WTC11 (cell line): ENCODE measurements around the gene RSRC1. TPM values are rescaled to one million over a fixed set of nuclear protein-coding genes. Genes with fewer than 3 reads are reported as not detected.
A peak's percentile ranks its signal among the peaks of the same experiment; 100 is the strongest.
"Not testable (repeated sequence)": the region's sequence is repeated elsewhere in the genome, so short reads cannot be mapped to it uniquely, and the experiment has no call there.

Source experiments
- ATAC-seq: fragments of 200-7000 bp; cut with Tn5 transposase; 2 replicates; pipeline ENCODE4 v1.10.0; 2021; ENCODE audit warnings: mild to moderate bottlenecking, moderate library complexity
- CTCF ChIA-PET: fragments of 300-600 bp; sonication (Branson Sonifier 250); formaldehyde crosslinking; loops from one replicate; lab custom pipeline; 2021; ENCODE audit warnings: antibody characterized with exemption; lab: Charles Lee
- POLR2A ChIA-PET: fragments of 350-600 bp; sonication (Branson Sonifier 250); formaldehyde crosslinking; loops from one replicate; lab custom pipeline; 2021; ENCODE audit warnings: antibody characterized with exemption; lab: Charles Lee
- DNase-seq: peaks from one replicate; pipeline ENCODE4 v3.0.0; 2021; ENCODE audit warnings: low spot score
- H3K27ac Mint-ChIP-seq: 2 replicates; pipeline ENCODE4 v1.8.0; 2021; ENCODE audit warnings: mixed read lengths
- H3K27me3 Mint-ChIP-seq: 2 replicates; pipeline ENCODE4 v1.8.0; 2021; ENCODE audit warnings: low read depth, mild to moderate bottlenecking, moderate library complexity, mixed read lengths
- H3K36me3 Mint-ChIP-seq: 2 replicates; pipeline ENCODE4 v1.8.0; 2021; ENCODE audit warnings: mixed read lengths
- H3K4me1 Mint-ChIP-seq: 2 replicates; pipeline ENCODE4 v1.8.0; 2022; ENCODE audit warnings: mixed read lengths
- H3K4me3 Mint-ChIP-seq: 2 replicates; pipeline ENCODE4 v1.8.0; 2021; ENCODE audit warnings: mild to moderate bottlenecking, moderate library complexity, mixed read lengths
- H3K9me3 Mint-ChIP-seq: 2 replicates; pipeline ENCODE4 v1.8.0; 2021; ENCODE audit warnings: mixed read lengths
- CBFB ChIP-seq: sonication (generic); formaldehyde crosslinking; IDR thresholded peaks from 2 replicates; pipeline ENCODE4 v1.8.1; 2022; ENCODE audit warnings: mild to moderate bottlenecking, low read depth, missing genetic modification reagents
- EMX1 ChIP-seq: fragments of 250-450 bp; sonication (Bioruptor Pico); IDR thresholded peaks from 2 replicates; pipeline ENCODE4 v1.8.0; 2021; ENCODE audit warnings: mild to moderate bottlenecking
- FOXP1 ChIP-seq: sonication (generic); formaldehyde crosslinking; IDR thresholded peaks from 2 replicates; pipeline ENCODE4 v1.8.0; 2022; ENCODE audit warnings: missing genetic modification reagents, mild to moderate bottlenecking, moderate library complexity, borderline replicate concordance
- GRHL2 ChIP-seq: fragments of 250-450 bp; sonication (Bioruptor Pico); IDR thresholded peaks from 2 replicates; pipeline ENCODE4 v1.8.0; 2022; ENCODE audit warnings: mild to moderate bottlenecking, moderate library complexity; ENCODE audit not compliant: insufficient replicate concordance, severe bottlenecking
- MYBL2 ChIP-seq: sonication (generic); formaldehyde crosslinking; IDR thresholded peaks from 2 replicates; pipeline ENCODE4 v1.8.1; 2023; ENCODE audit warnings: mild to moderate bottlenecking, moderate library complexity, missing genetic modification reagents
- NR3C1 ChIP-seq: sonication (generic); formaldehyde crosslinking; conservative IDR thresholded peaks from 2 replicates; pipeline ENCODE4 v1.8.1; 2023; ENCODE audit warnings: low read depth, mild to moderate bottlenecking, missing genetic modification reagents
- SMAD4 ChIP-seq: sonication (generic); formaldehyde crosslinking; IDR thresholded peaks from 2 replicates; pipeline ENCODE4 v1.8.0; 2022; ENCODE audit warnings: mild to moderate bottlenecking, missing genetic modification reagents
- ZBTB21 ChIP-seq: sonication (generic); formaldehyde crosslinking; IDR thresholded peaks from 2 replicates; pipeline ENCODE4 v1.8.1; 2023; ENCODE audit warnings: mild to moderate bottlenecking, missing genetic modification reagents, borderline replicate concordance
- ZNF138 ChIP-seq: sonication (generic); formaldehyde crosslinking; conservative IDR thresholded peaks from 2 replicates; pipeline ENCODE4 v1.8.1; 2022; ENCODE audit warnings: mild to moderate bottlenecking, moderate library complexity, missing genetic modification reagents
- ZNF232 ChIP-seq: sonication (generic); formaldehyde crosslinking; IDR thresholded peaks from 2 replicates; pipeline ENCODE4 v1.8.0; 2022; ENCODE audit warnings: mild to moderate bottlenecking, missing genetic modification reagents
- total RNA-seq: library from RNA; stranded (reverse); gene quantifications from 3 replicates; pipeline ENCODE4 v1.2.3, GENCODE V29; 2021
- TF ChIP-seq, protein P1 (sequence below): sonication (generic); formaldehyde crosslinking; IDR thresholded peaks from 2 replicates; pipeline ENCODE4 v1.8.0; 2022; ENCODE audit warnings: missing genetic modification reagents
- TF ChIP-seq, protein P2 (sequence below): fragments of 250-450 bp; sonication (Bioruptor Pico); IDR thresholded peaks from 2 replicates; pipeline ENCODE4 v1.9.0; 2021; ENCODE audit warnings: mild to moderate bottlenecking
- TF ChIP-seq, protein P3 (sequence below): fragments of 200-600 bp; IDR thresholded peaks from 2 replicates; pipeline ENCODE4 v1.8.0; 2022; ENCODE audit warnings: antibody characterized with exemption
- TF ChIP-seq, protein P4 (sequence below): sonication (generic); formaldehyde crosslinking; IDR thresholded peaks from 2 replicates; pipeline ENCODE4 v1.8.0; 2022; ENCODE audit warnings: mild to moderate bottlenecking, missing genetic modification reagents

Gene RSRC1
- total RNA-seq, 1 experiment from 2014 or later = 21.3 TPM

DNA sequence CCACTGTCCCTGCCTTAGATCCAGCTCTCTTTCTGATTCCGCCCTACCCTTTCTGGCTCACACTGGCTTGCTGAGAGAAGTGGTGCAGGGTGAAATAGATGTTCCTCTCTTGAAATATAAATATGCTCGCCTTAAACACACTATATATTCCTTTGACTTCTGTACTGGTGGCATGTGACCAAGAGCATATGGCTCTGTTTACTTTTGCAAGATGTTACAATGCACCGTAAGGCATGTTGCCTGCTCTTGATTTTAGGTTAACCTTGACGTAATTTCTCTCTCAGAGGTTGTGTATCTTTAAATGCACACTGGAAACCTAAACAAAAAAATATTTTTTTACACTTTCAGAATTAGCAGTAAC lies 749 bp downstream of the RSRC1 start (continued):
- TF ChIP-seq, protein P1, sequence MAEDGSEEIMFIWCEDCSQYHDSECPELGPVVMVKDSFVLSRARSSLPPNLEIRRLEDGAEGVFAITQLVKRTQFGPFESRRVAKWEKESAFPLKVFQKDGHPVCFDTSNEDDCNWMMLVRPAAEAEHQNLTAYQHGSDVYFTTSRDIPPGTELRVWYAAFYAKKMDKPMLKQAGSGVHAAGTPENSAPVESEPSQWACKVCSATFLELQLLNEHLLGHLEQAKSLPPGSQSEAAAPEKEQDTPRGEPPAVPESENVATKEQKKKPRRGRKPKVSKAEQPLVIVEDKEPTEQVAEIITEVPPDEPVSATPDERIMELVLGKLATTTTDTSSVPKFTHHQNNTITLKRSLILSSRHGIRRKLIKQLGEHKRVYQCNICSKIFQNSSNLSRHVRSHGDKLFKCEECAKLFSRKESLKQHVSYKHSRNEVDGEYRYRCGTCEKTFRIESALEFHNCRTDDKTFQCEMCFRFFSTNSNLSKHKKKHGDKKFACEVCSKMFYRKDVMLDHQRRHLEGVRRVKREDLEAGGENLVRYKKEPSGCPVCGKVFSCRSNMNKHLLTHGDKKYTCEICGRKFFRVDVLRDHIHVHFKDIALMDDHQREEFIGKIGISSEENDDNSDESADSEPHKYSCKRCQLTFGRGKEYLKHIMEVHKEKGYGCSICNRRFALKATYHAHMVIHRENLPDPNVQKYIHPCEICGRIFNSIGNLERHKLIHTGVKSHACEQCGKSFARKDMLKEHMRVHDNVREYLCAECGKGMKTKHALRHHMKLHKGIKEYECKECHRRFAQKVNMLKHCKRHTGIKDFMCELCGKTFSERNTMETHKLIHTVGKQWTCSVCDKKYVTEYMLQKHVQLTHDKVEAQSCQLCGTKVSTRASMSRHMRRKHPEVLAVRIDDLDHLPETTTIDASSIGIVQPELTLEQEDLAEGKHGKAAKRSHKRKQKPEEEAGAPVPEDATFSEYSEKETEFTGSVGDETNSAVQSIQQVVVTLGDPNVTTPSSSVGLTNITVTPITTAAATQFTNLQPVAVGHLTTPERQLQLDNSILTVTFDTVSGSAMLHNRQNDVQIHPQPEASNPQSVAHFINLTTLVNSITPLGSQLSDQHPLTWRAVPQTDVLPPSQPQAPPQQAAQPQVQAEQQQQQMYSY (CRISPR knock-in tag) = no peak
- TF ChIP-seq, protein P2, sequence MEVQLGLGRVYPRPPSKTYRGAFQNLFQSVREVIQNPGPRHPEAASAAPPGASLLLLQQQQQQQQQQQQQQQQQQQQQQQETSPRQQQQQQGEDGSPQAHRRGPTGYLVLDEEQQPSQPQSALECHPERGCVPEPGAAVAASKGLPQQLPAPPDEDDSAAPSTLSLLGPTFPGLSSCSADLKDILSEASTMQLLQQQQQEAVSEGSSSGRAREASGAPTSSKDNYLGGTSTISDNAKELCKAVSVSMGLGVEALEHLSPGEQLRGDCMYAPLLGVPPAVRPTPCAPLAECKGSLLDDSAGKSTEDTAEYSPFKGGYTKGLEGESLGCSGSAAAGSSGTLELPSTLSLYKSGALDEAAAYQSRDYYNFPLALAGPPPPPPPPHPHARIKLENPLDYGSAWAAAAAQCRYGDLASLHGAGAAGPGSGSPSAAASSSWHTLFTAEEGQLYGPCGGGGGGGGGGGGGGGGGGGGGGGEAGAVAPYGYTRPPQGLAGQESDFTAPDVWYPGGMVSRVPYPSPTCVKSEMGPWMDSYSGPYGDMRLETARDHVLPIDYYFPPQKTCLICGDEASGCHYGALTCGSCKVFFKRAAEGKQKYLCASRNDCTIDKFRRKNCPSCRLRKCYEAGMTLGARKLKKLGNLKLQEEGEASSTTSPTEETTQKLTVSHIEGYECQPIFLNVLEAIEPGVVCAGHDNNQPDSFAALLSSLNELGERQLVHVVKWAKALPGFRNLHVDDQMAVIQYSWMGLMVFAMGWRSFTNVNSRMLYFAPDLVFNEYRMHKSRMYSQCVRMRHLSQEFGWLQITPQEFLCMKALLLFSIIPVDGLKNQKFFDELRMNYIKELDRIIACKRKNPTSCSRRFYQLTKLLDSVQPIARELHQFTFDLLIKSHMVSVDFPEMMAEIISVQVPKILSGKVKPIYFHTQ = no peak
- TF ChIP-seq ZNF232 (no peak), GRHL2 (CRISPR knock-in tag) (no peak), SMAD4 (CRISPR knock-in tag) (no peak)
- TF ChIP-seq, protein P3, sequence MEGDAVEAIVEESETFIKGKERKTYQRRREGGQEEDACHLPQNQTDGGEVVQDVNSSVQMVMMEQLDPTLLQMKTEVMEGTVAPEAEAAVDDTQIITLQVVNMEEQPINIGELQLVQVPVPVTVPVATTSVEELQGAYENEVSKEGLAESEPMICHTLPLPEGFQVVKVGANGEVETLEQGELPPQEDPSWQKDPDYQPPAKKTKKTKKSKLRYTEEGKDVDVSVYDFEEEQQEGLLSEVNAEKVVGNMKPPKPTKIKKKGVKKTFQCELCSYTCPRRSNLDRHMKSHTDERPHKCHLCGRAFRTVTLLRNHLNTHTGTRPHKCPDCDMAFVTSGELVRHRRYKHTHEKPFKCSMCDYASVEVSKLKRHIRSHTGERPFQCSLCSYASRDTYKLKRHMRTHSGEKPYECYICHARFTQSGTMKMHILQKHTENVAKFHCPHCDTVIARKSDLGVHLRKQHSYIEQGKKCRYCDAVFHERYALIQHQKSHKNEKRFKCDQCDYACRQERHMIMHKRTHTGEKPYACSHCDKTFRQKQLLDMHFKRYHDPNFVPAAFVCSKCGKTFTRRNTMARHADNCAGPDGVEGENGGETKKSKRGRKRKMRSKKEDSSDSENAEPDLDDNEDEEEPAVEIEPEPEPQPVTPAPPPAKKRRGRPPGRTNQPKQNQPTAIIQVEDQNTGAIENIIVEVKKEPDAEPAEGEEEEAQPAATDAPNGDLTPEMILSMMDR = no peak

DNA sequence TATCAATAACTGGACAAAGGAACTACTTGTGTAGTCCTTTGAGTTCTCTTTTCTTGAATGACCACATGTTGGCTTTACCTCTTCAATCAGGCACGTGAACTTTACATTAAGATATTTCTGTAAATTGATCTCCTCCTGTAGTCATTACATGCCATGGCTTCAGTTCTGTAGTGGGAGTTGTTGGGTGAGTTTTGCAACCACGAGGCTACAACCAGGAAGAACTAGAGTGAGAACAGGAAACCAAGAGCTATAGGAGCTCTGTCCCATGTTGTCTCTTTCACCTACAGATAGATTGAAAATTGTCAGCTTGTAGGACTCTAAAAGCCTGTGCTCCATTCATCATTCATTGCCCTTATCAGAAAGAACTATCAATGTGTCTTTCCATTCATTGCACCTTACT lies 2.0 kb downstream of the RSRC1 start:
- ATAC-seq (no peak), DNase-seq (no peak)
- ChIA-PET CTCF (no interaction called here), POLR2A (no interaction called here)
- no peak overlapping the region for H3K27ac Mint-ChIP-seq
- H3K27me3 Mint-ChIP-seq = peaks cover 31% of the 10 kb centered on the region
- H3K4me3 Mint-ChIP-seq = peak overlapping the region; percentile 24; the same call in 1 of the 2 replicates
- H3K4me1 Mint-ChIP-seq = peaks cover 41% of the 10 kb centered on the region
- TF ChIP-seq NR3C1 (CRISPR knock-in tag) = no peak
- TF ChIP-seq MYBL2 (CRISPR knock-in tag) = no peak
- TF ChIP-seq ZNF138 (CRISPR knock-in tag) = no peak
- TF ChIP-seq, protein P4, sequence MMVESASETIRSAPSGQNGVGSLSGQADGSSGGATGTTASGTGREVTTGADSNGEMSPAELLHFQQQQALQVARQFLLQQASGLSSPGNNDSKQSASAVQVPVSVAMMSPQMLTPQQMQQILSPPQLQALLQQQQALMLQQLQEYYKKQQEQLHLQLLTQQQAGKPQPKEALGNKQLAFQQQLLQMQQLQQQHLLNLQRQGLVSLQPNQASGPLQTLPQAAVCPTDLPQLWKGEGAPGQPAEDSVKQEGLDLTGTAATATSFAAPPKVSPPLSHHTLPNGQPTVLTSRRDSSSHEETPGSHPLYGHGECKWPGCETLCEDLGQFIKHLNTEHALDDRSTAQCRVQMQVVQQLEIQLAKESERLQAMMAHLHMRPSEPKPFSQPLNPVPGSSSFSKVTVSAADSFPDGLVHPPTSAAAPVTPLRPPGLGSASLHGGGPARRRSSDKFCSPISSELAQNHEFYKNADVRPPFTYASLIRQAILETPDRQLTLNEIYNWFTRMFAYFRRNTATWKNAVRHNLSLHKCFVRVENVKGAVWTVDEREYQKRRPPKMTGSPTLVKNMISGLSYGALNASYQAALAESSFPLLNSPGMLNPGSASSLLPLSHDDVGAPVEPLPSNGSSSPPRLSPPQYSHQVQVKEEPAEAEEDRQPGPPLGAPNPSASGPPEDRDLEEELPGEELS = no peak
- TF ChIP-seq EMX1 (CRISPR knock-in tag) = no peak
- TF ChIP-seq CBFB (CRISPR knock-in tag) = no peak
- TF ChIP-seq ZBTB21 (CRISPR knock-in tag) = no peak
- TF ChIP-seq FOXP1 (CRISPR knock-in tag) = no peak
- peaks cover 22% of the 10 kb centered on the region for H3K9me3 Mint-ChIP-seq
- H3K36me3 Mint-ChIP-seq = peaks cover 15% of the 10 kb centered on the region

DNA sequence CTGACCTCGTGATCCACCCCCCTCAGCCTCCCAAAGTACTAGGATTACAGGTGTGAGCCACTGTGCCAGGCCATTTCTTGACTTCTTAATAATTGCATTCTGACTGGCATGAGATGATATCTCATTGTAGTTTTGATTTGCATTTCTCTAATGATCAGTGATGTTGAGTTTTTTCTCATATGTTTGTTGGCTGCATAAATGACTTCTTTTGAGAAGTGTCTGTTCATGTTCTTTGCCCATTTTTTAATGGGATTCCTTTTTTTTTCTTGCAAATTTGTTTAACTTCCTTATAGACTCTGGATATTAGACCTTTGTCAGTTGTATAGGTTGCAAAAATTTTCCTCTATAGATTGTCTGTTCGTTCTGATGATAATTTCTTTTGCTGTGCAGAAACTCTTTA lies 3.7 kb downstream of the RSRC1 start:
- not testable (repeated sequence) for H3K4me3 Mint-ChIP-seq
- H3K36me3 Mint-ChIP-seq = peaks cover 15% of the 10 kb centered on the region

More for the DNA sequence above, 3.7 kb downstream of the RSRC1 start:
- POLR2A ChIA-PET, ATAC-seq, H3K27ac Mint-ChIP-seq, CTCF ChIA-PET, DNase-seq: not testable (repeated sequence)
- peaks cover 14% of the 10 kb centered on the region for H3K27me3 Mint-ChIP-seq
- peaks cover 22% of the 10 kb centered on the region for H3K9me3 Mint-ChIP-seq
- H3K4me1 Mint-ChIP-seq = peaks cover 24% of the 10 kb centered on the region
